GM12878 (cell line): ENCODE measurements around the gene AP3D1. TPM values are rescaled to one million over a fixed set of nuclear protein-coding genes. Genes with fewer than 3 reads are reported as not detected.

Source experiments
- BRCA1 ChIP-seq: IDR thresholded peaks from 2 replicates; pipeline ENCODE4 v1.6.1; 2011; ENCODE audit warnings: low read depth, low read length, improper control_type of control experiment
- CREB1 ChIP-seq: IDR thresholded peaks from 2 replicates; pipeline ENCODE4 v1.6.1; 2012; ENCODE audit warnings: low read depth, mild to moderate bottlenecking, inconsistent platforms
- FOS ChIP-seq: IDR thresholded peaks from 3 replicates; pipeline ENCODE4 v1.6.1; 2011; ENCODE audit warnings: borderline replicate concordance; ENCODE audit not compliant: insufficient read length; ENCODE audit errors: extremely low read depth
- FOXM1 ChIP-seq: IDR thresholded peaks from 2 replicates; pipeline ENCODE4 v1.6.1; 2012; ENCODE audit warnings: low read depth, mild to moderate bottlenecking, inconsistent platforms, low read length, moderate library complexity
- GATAD2B ChIP-seq: fragments of 450-650 bp; conservative IDR thresholded peaks from 2 replicates; pipeline ENCODE4 v1.6.1; 2017; ENCODE audit warnings: low read depth, mild to moderate bottlenecking, moderate library complexity
- KAT2A ChIP-seq: conservative IDR thresholded peaks from 2 replicates; pipeline ENCODE4 v1.6.1; 2011; ENCODE audit warnings: low read depth, low read length; ENCODE audit not compliant: control insufficient read depth
- MAX ChIP-seq: IDR thresholded peaks from 2 replicates; pipeline ENCODE4 v1.6.1; 2012; ENCODE audit warnings: low read depth, low read length, improper control_type of control experiment
- RAD21 ChIP-seq: IDR thresholded peaks from 2 replicates; pipeline ENCODE4 v1.6.1; 2011; ENCODE audit warnings: mild to moderate bottlenecking, low read depth, low read length, moderate library complexity; ENCODE audit not compliant: insufficient read depth
- RBBP5 ChIP-seq: fragments of 200-600 bp; sonication (generic); conservative IDR thresholded peaks from 2 replicates; pipeline ENCODE4 v1.6.1; 2016
- RELA ChIP-seq: fragments of 450-650 bp; IDR thresholded peaks from 2 replicates; pipeline ENCODE4 v1.8.0; 2014; ENCODE audit warnings: borderline replicate concordance; ENCODE audit not compliant: partially characterized antibody
- SIN3A ChIP-seq: IDR thresholded peaks from 2 replicates; pipeline ENCODE4 v1.6.1; 2012; ENCODE audit warnings: low read depth, low read length, improper control_type of control experiment
- SP1 ChIP-seq: IDR thresholded peaks from one replicate; pipeline ENCODE4 v1.6.1; 2011; ENCODE audit warnings: low read depth, low read length
- TAF1 ChIP-seq: IDR thresholded peaks from 2 replicates; pipeline ENCODE4 v1.6.1; 2011; ENCODE audit warnings: mild to moderate bottlenecking, low read depth, low read length, borderline replicate concordance
- USF2 ChIP-seq: IDR thresholded peaks from 2 replicates; pipeline ENCODE4 v1.6.1; 2011; ENCODE audit warnings: low read depth, low read length, improper control_type of control experiment, borderline replicate concordance
- ZNF592 ChIP-seq: fragments of 450-650 bp; IDR thresholded peaks from 2 replicates; pipeline ENCODE4 v1.6.1; 2017; ENCODE audit warnings: mild to moderate bottlenecking, moderate library complexity
- ZSCAN29 ChIP-seq: fragments of 450-650 bp; IDR thresholded peaks from 2 replicates; pipeline ENCODE4 v1.6.1; 2017; ENCODE audit warnings: mild to moderate bottlenecking, moderate library complexity
- polyA plus RNA-seq, 11 experiments: library from polyadenylated mRNA; depleted of rRNA in 4 of 11; unstranded in 6 of 11; stranded (reverse) in 5 of 11; fragments of >200 nt; fragmentation: Nextera tagmentation in 4 of 11; fragmentation: Illumina TruSeq in 1 of 11; extraction: Ambion mirVana in 4 of 11; extraction: Trizol in 1 of 11; gene quantifications; 1 replicate in 1 of 11; 2 replicates in 10 of 11; pipeline versions ENCODE4 v1.2.1 to v1.2.3, GENCODE V29; 2011 to 2016; ENCODE audit warnings: inconsistent platforms in 2 of 11, missing spikeins in 2 of 11, low read depth in 1 of 11
- total RNA-seq, 4 experiments: library from RNA; depleted of rRNA in 3 of 4; stranded (reverse); fragments of >200 nt in 3 of 4; fragmentation: Illumina TruSeq in 1 of 4; extraction: Trizol in 1 of 4; gene quantifications; 2 replicates each; pipeline versions ENCODE4 v1.2.1 to v1.2.3, GENCODE V29; 2013 to 2021
- TF ChIP-seq, protein P1 (sequence below): fragments of 150-350 bp; IDR thresholded peaks from 2 replicates; pipeline ENCODE4 v1.6.1; 2014; ENCODE audit warnings: mild to moderate bottlenecking, low read depth, low read length
- TF ChIP-seq, protein P2 (sequence below): IDR thresholded peaks from 2 replicates; pipeline ENCODE4 v1.6.1; 2012; ENCODE audit warnings: improper control_type of control experiment, low read depth, low read length; ENCODE audit not compliant: insufficient replicate concordance

Gene AP3D1
- total and polyA plus RNA-seq, 10 of the 15 experiments (the other 5 are each of a cell fraction or from before 2014, with no cell fraction given) = 1.5 to 108 (median 59.1) TPM

- TF ChIP-seq, protein P1, sequence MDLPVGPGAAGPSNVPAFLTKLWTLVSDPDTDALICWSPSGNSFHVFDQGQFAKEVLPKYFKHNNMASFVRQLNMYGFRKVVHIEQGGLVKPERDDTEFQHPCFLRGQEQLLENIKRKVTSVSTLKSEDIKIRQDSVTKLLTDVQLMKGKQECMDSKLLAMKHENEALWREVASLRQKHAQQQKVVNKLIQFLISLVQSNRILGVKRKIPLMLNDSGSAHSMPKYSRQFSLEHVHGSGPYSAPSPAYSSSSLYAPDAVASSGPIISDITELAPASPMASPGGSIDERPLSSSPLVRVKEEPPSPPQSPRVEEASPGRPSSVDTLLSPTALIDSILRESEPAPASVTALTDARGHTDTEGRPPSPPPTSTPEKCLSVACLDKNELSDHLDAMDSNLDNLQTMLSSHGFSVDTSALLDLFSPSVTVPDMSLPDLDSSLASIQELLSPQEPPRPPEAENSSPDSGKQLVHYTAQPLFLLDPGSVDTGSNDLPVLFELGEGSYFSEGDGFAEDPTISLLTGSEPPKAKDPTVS = no peak
- TF ChIP-seq CREB1 (peak; percentile 42; the same call in 1 of the 2 replicates), SIN3A (no peak), RELA (peak; percentile 68), FOXM1 (peak; percentile 71; the same call in 1 of the 2 replicates), GATAD2B (peak; percentile 20; the same call in 1 of the 2 replicates), BRCA1 (no peak), MAX (no peak; the same call in 1 of the 2 replicates), RBBP5 (no peak), RAD21 (no peak), SP1 (peak; percentile 79), TAF1 (peak; percentile 27; the same call in 1 of the 2 replicates), USF2 (no peak), FOS (no peak), ZNF592 (no peak), ZSCAN29 (no peak), KAT2A (no peak)
- TF ChIP-seq, protein P2, sequence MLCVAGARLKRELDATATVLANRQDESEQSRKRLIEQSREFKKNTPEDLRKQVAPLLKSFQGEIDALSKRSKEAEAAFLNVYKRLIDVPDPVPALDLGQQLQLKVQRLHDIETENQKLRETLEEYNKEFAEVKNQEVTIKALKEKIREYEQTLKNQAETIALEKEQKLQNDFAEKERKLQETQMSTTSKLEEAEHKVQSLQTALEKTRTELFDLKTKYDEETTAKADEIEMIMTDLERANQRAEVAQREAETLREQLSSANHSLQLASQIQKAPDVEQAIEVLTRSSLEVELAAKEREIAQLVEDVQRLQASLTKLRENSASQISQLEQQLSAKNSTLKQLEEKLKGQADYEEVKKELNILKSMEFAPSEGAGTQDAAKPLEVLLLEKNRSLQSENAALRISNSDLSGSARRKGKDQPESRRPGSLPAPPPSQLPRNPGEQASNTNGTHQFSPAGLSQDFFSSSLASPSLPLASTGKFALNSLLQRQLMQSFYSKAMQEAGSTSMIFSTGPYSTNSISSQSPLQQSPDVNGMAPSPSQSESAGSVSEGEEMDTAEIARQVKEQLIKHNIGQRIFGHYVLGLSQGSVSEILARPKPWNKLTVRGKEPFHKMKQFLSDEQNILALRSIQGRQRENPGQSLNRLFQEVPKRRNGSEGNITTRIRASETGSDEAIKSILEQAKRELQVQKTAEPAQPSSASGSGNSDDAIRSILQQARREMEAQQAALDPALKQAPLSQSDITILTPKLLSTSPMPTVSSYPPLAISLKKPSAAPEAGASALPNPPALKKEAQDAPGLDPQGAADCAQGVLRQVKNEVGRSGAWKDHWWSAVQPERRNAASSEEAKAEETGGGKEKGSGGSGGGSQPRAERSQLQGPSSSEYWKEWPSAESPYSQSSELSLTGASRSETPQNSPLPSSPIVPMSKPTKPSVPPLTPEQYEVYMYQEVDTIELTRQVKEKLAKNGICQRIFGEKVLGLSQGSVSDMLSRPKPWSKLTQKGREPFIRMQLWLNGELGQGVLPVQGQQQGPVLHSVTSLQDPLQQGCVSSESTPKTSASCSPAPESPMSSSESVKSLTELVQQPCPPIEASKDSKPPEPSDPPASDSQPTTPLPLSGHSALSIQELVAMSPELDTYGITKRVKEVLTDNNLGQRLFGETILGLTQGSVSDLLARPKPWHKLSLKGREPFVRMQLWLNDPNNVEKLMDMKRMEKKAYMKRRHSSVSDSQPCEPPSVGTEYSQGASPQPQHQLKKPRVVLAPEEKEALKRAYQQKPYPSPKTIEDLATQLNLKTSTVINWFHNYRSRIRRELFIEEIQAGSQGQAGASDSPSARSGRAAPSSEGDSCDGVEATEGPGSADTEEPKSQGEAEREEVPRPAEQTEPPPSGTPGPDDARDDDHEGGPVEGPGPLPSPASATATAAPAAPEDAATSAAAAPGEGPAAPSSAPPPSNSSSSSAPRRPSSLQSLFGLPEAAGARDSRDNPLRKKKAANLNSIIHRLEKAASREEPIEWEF = no peak
These were observed 16.7 kb upstream of the AP3D1 start (continued) for GRCh38 chr19:2167896-2168618.
